Thyroid gland (tissue), 4 donors: Measurements from ENCODE around the gene FBRS. TPM values are rescaled to one million over a fixed set of nuclear protein-coding genes. Genes with fewer than 3 reads are reported as not detected.
"Not testable (repeated sequence)": the region's sequence is repeated elsewhere in the genome, so short reads cannot be mapped to it uniquely, and the experiment has no call there.

Source experiments
- DNase-seq, 2 donors: peaks; one replicate each; pipeline ENCODE4 v3.0.0-alpha.2; 2019
- H3K27ac ChIP-seq, 3 donors: fragments of 200-600 bp; sonication (generic); 1 replicate in 2 of 3; 2 replicates in 1 of 3; pipeline ENCODE4 v1.5.1; 2016 to 2019; ENCODE audit warnings: mild to moderate bottlenecking in 1 of 3, moderate library complexity in 1 of 3
- H3K27me3 ChIP-seq: fragments of 200-600 bp; sonication (generic); one replicate; pipeline ENCODE4 v1.5.1; 2019
- H3K36me3 ChIP-seq, 2 donors: fragments of 200-600 bp; sonication (generic); one replicate each; pipeline ENCODE4 v1.5.1; 2016 to 2019
- H3K4me1 ChIP-seq, 2 donors: fragments of 200-600 bp; sonication (generic); one replicate each; pipeline ENCODE4 v1.5.1; 2017 to 2019
- H3K4me3 ChIP-seq, 3 donors: fragments of 200-600 bp; sonication (generic); replicated peaks in 1 of 3; 1 replicate in 2 of 3; 2 replicates in 1 of 3; pipeline ENCODE4 v1.5.1; 2016; ENCODE audit warnings: mild to moderate bottlenecking in 1 of 3
- H3K9me3 ChIP-seq: fragments of 200-600 bp; sonication (generic); one replicate; pipeline ENCODE4 v1.5.1; 2017
- POLR2A ChIP-seq, 2 donors: fragments of 450-650 bp; IDR thresholded peaks; one replicate each; pipeline ENCODE4 v1.6.1; 2017; ENCODE audit warnings: antibody characterized with exemption in 2 of 2, mild to moderate bottlenecking in 2 of 2, moderate library complexity in 1 of 2
- WGBS, 2 donors: methylation state at CpG; one replicate each; pipeline ENCODE4 v1.1.5; 2017; 5-methylcytosine and 5-hydroxymethylcytosine counted together
- intact Hi-C: fragments of 100-400 bp; cut with DNase I; formaldehyde crosslinking; loops from one replicate; pipeline ENCODE4 v1.15.1; 2023
- total RNA-seq, 4 donors: library from RNA; depleted of rRNA; stranded (reverse); fragments of >200 nt; gene quantifications; one replicate each; pipeline ENCODE4 v1.2.3, GENCODE V29; 2016
- TF ChIP-seq, protein P1 (sequence below), 6 experiments: fragments of 200-600 bp in 3 of 6; fragments of 450-650 bp in 3 of 6; sonication (generic) in 3 of 6; IDR thresholded peaks; one replicate each; pipeline ENCODE4 v1.5.1; 2016 to 2019; ENCODE audit warnings: antibody characterized with exemption in 6 of 6, mild to moderate bottlenecking in 2 of 6, inconsistent platforms in 1 of 6, moderate library complexity in 1 of 6

Gene FBRS
- total RNA-seq, 4 donors from 2014 or later: 35.6 to 56.8 (median 42.1) TPM

GRCh38 chr16:30622455-30623032 is 35.7 kb upstream of the FBRS start:
- no peak overlapping the region for H3K4me3 ChIP-seq
- TF ChIP-seq POLR2A (IDR thresholded peaks at IDR 0.05): no peak
- TF ChIP-seq, protein P1, sequence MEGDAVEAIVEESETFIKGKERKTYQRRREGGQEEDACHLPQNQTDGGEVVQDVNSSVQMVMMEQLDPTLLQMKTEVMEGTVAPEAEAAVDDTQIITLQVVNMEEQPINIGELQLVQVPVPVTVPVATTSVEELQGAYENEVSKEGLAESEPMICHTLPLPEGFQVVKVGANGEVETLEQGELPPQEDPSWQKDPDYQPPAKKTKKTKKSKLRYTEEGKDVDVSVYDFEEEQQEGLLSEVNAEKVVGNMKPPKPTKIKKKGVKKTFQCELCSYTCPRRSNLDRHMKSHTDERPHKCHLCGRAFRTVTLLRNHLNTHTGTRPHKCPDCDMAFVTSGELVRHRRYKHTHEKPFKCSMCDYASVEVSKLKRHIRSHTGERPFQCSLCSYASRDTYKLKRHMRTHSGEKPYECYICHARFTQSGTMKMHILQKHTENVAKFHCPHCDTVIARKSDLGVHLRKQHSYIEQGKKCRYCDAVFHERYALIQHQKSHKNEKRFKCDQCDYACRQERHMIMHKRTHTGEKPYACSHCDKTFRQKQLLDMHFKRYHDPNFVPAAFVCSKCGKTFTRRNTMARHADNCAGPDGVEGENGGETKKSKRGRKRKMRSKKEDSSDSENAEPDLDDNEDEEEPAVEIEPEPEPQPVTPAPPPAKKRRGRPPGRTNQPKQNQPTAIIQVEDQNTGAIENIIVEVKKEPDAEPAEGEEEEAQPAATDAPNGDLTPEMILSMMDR (IDR thresholded peaks at IDR 0.05): no peak
- 67 to 69% methylated on average over 10 of the region's 10 CpGs for WGBS, 2 donors
- no peak overlapping the region for H3K27ac ChIP-seq
- intact Hi-C loops: no loop called here
- no peaks in the 10 kb centered on the region for H3K36me3 ChIP-seq
- no peaks in the 10 kb centered on the region for H3K27me3 ChIP-seq
- DNase-seq: no peak
- H3K4me1 ChIP-seq: no peaks in the 10 kb centered on the region
- H3K9me3 ChIP-seq: no peaks in the 10 kb centered on the region

- 79 to 83% methylated on average over 11 of the region's 11 CpGs for WGBS, 2 donors
- no peak overlapping the region for H3K27ac ChIP-seq
- no peak for TF ChIP-seq POLR2A (IDR thresholded peaks at IDR 0.05)
- TF ChIP-seq, protein P1 (IDR thresholded peaks at IDR 0.05): no peak
- peaks cover 0 to 3% of the 10 kb centered on the region in 2 donors for H3K4me1 ChIP-seq
- no peak for DNase-seq
- no peaks in the 10 kb centered on the region for H3K27me3 ChIP-seq
- H3K36me3 ChIP-seq: no peaks in the 10 kb centered on the region
- no peaks in the 10 kb centered on the region for H3K9me3 ChIP-seq
- no peak overlapping the region for H3K4me3 ChIP-seq
- intact Hi-C loops: no loop called here
These were observed 34.5 kb upstream of the FBRS start for GRCh38 chr16:30623536-30624283.

- no peaks in the 10 kb centered on the region for H3K9me3 ChIP-seq
- no peak overlapping the region for H3K27ac ChIP-seq
- peaks cover 0 to 4% of the 10 kb centered on the region in 2 donors for H3K4me1 ChIP-seq
- TF ChIP-seq, protein P1 (IDR thresholded peaks at IDR 0.05): no peak
- TF ChIP-seq POLR2A (IDR thresholded peaks at IDR 0.05): no peak
- intact Hi-C loops: no loop called here
- H3K4me3 ChIP-seq: no peak overlapping the region
- no peaks in the 10 kb centered on the region for H3K27me3 ChIP-seq
- WGBS, 2 donors: 91 to 92% methylated on average over 9 of the region's 9 CpGs
- DNase-seq: no peak
- H3K36me3 ChIP-seq: no peaks in the 10 kb centered on the region
These were observed 32.0 kb upstream of the FBRS start for GRCh38 chr16:30626236-30626635.

GRCh38 chr16:30628628-30629540 is 29.3 kb upstream of the FBRS start:
- H3K36me3 ChIP-seq: no peaks in the 10 kb centered on the region
- peak overlapping the region in 1 of 3 donors; percentile 49 for H3K27ac ChIP-seq
- DNase-seq: peak; percentile 80 to 86
- H3K27me3 ChIP-seq: no peaks in the 10 kb centered on the region
- TF ChIP-seq POLR2A (IDR thresholded peaks at IDR 0.05): no peak
- TF ChIP-seq, protein P1 (IDR thresholded peaks at IDR 0.05): peak; percentile 67 to 89 (median 80)
- H3K4me1 ChIP-seq: peaks cover 0 to 4% of the 10 kb centered on the region in 2 donors
- intact Hi-C loops: no loop called here
- 44 to 45% methylated on average over 18 of the region's 18 CpGs for WGBS, 2 donors
- H3K4me3 ChIP-seq: no peak overlapping the region
- no peaks in the 10 kb centered on the region for H3K9me3 ChIP-seq

DNA sequence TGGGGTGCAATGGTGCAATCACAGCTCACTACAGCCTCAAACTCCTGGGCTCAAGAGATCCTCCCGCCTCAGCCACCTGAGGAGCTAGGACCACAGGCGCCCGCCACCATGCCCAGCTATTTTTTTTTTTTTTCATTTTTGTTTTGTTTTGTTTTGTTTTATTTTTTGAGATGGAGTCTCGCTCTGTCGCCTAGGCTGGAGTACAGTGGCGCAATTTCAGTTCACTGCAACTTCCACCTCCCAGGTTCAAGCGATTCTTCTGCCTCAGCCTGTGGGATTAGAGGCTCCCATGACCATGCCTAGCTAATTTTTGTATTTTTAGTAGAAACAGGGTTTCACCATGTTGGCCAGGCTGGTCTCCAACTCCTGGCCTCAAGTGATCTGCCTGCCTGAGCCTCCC is 25.8 kb upstream of the FBRS start:
- not testable (repeated sequence) for H3K4me3 ChIP-seq, DNase-seq, H3K9me3 ChIP-seq, H3K27me3 ChIP-seq, H3K36me3 ChIP-seq, H3K27ac ChIP-seq
- H3K4me1 ChIP-seq: peaks cover 7 to 12% of the 10 kb centered on the region in 2 donors
- WGBS, 2 donors: 95 to 97% methylated on average over 7 of the region's 7 CpGs
- intact Hi-C loops: loop anchor here (10.0 kb wide), 2 partner anchors 58 to 98 kb away; partner anchors contain the start of genes ZNF688 and ZNF747
